Effector CD4-positive, alpha-beta T cell (primary cell): ENCODE data around the gene SGTA.

Experiments
- DNase-seq: peaks from one replicate; pipeline ENCODE4 v3.0.0-alpha.2; 2020

SGTA gene

GRCh38 chr19:2809387-2810140, 26.5 kb upstream of the SGTA start:
- no peak for DNase-seq

GRCh38 chr19:2808129-2808941, 25.3 kb upstream of the SGTA start:
- DNase-seq, result no peak

DNA sequence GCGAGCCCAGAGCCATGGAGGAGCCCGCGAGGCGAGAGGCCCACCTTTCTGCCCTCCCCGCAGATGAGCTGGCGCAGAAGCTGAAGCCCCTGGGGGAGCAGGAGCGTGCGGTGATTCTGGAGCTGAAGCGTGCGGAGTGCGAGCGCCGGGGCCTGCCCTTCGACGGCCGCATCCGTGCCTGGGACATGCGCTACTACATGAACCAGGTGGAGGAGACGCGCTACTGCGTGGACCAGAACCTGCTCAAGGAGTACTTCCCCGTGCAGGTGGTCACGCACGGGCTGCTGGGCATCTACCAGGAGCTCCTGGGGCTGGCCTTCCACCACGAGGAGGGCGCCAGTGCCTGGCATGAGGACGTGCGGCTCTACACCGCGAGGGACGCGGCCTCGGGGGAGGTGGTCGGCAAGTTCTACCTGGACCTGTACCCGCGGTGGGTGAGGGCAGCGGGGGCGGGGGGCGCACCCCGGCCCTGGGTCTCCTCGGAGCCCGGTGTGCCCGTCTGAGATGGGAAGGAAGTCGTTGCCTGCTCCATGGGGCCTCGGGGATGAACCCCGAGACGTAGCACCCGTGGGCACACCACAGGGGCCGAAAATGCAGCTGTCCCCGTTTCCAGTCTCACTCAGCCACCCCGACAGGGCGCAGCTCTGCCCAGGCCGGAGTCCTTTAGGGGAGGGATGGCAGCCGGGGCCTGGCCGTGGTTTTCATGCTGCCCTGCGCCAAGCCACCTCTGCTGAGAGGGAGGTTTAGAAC, 24.5 kb upstream of the SGTA start:
- no peak for DNase-seq

- DNase-seq, result no peak
Observed at GRCh38 chr19:2806736-2807378, 23.8 kb upstream of the SGTA start.

GRCh38 chr19:2805991-2806649, 23.0 kb upstream of the SGTA start:
- no peak for DNase-seq

DNA sequence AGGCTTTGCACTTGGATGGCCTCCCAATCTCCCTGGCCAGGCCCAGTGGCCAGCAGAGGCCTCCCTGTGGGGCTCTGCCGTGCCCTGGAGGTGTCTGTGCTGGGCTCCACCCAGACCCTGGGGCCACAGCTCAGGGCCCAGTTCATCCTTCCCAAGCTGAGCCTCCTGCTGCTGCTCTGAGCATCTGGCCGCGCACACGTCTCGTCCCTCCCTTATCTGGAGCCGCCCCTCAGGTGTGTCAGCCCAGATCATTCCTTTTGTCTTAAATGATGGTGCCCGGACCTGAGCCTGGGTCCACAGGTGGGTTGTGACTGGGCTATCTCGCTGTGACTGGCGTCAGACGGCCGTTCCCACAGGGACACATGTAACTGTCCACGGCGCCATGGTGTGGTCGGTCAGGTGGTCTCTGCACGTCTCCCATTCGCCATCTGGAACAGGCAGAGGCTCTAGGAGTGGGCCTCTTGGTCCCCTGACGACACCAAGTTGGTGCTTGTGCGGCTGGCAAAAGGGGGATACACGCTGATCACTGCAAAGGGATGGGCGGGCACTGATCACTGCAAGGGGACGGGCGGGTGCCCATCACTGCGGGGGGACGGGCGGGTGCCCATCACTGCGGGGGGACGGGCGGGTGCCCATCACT, 22.3 kb upstream of the SGTA start:
- DNase-seq, result no peak

DNA sequence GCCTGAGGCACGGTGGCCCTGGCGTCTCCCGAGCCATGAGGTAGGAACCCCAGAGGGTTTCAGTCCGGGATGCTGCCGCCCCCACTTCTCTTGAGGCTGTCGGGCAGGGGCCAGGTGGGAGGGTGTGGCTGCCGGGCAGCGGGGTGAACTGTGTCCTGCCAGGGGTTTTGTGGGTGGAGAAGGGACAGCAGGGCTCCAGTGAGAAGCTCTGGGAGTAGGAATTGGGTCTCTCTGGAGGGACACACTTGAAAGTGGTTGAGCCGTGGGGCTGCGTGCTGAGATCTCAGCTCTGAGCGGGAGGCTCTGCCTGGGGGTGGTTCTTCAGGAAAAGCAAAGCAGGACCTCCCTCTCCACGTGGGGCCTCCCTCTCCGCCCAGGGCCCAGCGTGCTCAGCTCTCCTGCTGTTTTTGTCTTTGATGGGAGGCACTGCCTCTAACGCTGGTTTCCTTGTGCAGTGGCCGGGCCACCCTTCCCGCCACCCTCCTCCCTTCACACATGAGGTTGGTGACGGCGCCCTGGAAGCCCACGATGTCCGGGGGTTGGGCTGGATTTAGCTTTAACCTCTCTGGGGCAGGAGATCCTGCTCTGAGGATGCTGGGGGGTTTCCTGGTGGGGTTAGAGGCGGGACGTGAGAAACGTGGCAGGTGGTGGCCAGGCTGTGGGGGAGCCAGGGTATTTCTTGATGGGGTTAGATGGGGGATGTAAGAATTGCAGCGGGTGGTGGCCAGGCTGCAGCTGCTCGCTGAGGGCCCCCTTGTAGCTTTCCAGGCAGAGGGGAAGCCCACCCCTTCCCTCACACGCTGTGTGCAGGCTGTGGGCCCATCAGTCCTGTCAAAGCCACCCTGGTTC, 21.3 kb upstream of the SGTA start:
- DNase-seq, result no peak

- DNase-seq, result no peak
Observed at GRCh38 chr19:2803486-2804155, 20.5 kb upstream of the SGTA start.

DNA sequence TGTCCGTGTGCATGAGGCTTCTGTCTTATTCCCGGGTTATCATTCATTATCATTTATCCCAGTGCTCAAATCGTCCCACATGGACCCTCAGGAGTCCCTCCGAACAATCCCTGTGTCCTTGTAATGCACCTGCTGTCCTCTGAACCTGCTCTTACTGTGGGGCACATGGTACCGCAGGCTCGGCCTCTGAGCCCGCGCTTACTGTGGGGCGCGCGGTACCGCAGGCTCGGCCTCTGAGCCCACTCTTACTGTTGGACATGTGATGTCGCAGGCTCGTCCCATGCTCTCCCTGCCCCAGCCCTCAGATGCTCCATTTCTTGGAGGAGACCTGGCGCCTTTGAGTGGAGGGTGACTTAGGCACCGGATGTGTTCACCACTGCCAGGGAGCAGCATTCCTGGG, 19.8 kb upstream of the SGTA start:
- no peak for DNase-seq

GRCh38 chr19:2800506-2800905, 17.4 kb upstream of the SGTA start:
- DNase-seq, result no peak

- DNase-seq, result no peak
Observed at GRCh38 chr19:2799273-2800020, 16.4 kb upstream of the SGTA start.

GRCh38 chr19:2798733-2799132, 15.7 kb upstream of the SGTA start:
- no peak for DNase-seq

GRCh38 chr19:2798158-2798685, 15.1 kb upstream of the SGTA start:
- no peak for DNase-seq

DNA sequence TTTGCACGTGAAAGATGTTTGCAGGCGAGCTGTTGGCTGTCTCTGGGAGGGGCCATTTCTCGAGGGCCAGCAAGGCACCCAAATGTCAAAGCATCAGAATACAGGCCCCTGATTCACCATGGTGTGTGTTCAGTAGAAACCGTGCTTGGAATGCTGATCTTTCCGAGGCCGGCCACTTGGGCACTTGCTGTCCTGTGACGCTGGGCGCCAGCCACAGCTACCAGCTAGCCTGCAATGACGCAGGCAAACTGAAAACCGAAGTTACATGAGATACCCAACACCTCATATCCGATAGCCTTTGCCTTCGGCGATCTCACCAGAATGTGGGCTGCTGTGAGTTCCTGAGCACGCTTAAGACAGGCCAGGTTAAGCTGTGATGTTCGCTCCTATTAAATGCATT, 14.2 kb upstream of the SGTA start:
- no peak for DNase-seq

GRCh38 chr19:2796659-2797266, 13.7 kb upstream of the SGTA start:
- no peak for DNase-seq

DNA sequence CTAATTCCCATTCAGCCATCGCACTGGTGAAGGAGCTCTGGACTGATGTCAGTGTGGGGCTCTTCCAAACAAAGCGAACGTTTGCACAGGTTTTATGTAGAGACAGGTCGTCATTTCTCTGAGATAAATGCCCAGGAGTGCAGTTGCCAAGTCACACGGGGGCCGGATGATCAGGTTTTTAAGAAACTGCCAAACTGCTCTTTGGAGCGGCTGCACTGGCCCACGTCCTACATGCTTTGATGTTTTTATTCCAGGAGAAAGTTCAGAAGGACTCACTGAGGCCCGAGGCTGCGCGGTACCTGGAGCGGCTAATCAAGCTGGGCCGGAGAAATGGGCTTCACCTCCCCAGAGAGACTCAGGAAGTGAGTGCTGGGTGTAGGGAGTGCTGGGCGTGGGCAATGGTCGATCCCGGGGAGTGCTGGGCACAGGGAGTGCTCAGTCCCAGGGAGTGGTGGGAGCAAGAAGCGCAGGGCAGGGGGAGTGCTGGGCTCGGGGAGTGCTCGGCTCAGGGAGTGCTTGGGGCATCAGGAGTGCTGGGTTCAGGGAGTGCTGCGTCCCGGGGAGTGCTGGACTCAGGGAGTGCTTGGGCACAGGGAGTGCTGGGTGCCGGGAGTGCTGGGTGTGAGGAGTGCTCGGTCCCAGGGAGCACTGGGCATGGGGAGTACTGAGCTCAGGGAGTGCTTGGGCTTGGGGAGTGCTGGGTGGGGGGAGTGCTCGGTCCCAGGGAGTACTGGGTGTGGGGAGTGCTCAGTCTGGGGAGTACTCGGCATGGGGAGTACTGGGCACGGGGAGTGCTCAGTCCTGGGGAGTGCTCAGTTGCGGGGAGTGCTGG, 13.0 kb upstream of the SGTA start:
- no peak for DNase-seq

DNA sequence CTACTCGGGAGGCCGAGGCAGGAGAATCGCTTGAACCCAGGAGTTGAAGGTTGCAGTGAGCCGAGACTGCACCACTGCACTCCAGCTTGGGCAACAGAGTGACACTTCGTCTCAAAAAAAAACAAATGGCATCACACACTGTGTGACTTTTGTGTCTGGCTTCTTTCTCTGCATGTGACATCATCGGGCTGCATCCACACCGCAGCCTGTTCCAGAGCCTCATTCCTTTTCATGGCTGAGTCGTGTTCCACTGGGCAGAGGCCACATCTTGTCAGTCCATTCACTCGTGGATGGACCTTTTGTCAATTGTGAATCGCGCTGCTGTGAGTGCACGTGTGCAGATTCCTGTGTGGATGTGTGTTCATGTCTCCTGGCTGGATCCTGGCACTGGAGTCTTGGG, 10.5 kb upstream of the SGTA start:
- DNase-seq, result no peak

- DNase-seq, result no peak
Observed at GRCh38 chr19:2793126-2793525, 10.1 kb upstream of the SGTA start.
